Right kidney (tissue), 1 donor: ENCODE data around the gene MISP3.

Experiments used
- DNase-seq: peaks from one replicate; pipeline ENCODE4 v3.0.0-alpha.2; 2016

The MISP3 gene

GRCh38 chr19:14052470-14052869, 20.1 kb upstream of the MISP3 start:
- no peak for DNase-seq

DNA sequence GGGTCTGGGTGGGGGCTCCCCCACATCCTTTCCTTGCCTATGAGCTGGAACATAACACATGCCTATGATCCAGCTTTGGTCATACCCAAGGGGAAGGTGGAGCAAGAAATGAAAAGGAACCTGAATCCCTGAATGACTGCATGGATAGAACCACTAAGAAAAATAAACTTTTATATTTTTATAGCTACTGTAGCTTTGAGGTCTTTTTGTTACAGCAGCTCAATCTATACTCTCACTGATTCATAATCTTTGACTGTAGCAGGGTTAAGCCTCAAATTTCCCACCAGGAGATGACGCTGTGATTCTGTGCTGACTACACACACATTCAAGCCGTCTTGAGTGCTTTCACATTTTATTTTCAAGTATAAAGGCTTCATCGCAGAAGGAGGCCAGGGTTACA, 19.6 kb upstream of the MISP3 start:
- DNase-seq = no peak

- DNase-seq = no peak
Observed at GRCh38 chr19:14053500-14053899, 19.1 kb upstream of the MISP3 start.

DNA sequence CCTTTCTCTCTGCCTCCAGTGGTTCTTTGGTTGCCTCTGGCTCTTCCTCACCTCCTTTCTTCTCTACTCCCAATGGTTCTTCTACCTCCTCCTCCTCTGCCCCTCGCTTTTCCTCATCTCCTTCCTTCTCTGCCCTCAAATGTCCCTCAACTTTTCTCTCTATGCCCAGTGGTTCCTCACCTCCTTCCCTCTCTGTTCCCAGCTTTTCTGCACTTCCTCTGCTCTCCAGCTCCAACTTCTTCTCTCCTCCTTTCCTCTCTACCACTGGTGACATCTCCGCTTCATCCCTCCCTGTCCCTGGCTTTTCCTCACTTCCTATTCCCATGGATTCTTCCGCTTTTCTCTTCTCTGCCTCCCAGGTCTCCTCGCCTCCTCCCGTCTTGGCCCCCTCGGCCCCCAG, 18.5 kb upstream of the MISP3 start:
- no peak for DNase-seq

DNA sequence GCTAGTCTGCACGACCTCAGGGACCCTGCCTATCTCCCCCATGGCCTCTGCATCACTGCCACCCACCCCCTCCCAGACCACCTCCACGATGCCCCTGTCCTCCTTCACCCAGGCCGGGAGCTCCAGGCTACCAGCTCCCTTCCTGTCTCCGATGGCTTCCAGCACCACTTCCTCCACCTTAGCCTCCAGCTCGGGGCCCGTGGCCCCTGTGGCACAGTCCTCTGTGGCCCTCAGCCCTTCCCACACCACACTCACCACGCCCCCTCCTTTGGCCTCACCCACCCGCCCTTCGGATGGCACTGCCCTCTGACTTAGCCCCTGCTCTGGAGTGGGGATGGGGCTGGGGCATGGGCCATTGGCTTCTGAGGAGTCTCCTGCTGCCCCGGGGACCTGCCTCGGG, 17.9 kb upstream of the MISP3 start:
- DNase-seq = no peak

DNA sequence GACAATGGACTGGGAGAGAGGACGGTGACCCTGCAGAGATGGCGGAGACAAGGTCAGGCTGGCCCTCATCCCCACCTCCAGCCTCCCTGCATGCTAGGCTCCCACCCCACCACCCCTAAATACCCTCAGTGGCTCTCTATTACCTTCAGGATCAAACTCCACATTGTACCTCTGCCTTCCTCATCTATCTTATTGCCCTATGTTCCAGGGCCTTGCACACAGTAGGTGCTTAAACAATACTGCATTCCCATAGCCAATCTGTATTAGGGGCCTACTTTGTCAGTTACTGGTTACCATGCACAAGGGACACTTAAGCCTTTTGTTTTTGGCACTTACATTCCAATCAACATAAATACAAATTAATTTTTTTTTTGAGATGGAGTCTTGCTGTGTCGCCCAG, 17.2 kb upstream of the MISP3 start:
- no peak for DNase-seq

DNA sequence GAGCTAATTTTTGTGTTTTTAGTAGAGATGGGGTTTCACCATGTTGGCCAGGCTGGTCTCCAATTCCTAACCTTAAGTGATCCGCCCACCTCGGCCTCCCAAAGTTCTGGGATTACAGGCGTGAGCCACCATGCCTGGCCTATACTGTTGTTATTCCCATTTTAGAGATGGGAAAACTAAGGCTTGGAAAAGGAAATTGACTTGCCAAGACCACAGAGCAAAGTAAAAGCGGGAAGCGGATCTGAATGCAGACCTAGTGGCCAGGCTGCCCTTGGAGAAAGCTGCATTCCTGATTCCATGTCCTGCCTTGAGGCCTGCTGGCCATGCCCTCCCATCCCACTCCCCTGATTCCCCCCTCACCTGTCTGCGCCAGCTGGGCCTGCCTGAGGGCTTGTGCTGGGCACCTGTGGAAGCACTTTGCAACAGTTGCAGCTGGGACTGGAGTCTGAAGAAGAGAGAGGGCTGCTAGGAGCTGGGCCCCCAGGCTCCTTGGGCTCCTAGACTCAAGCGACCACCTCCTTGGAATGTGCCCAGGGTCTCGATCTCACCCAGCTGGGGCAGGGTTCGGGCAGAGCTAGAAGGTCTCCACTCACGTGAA, 16.4 kb upstream of the MISP3 start:
- DNase-seq = no peak

- DNase-seq = no peak
Observed at GRCh38 chr19:14056741-14057356, 15.7 kb upstream of the MISP3 start.

DNA sequence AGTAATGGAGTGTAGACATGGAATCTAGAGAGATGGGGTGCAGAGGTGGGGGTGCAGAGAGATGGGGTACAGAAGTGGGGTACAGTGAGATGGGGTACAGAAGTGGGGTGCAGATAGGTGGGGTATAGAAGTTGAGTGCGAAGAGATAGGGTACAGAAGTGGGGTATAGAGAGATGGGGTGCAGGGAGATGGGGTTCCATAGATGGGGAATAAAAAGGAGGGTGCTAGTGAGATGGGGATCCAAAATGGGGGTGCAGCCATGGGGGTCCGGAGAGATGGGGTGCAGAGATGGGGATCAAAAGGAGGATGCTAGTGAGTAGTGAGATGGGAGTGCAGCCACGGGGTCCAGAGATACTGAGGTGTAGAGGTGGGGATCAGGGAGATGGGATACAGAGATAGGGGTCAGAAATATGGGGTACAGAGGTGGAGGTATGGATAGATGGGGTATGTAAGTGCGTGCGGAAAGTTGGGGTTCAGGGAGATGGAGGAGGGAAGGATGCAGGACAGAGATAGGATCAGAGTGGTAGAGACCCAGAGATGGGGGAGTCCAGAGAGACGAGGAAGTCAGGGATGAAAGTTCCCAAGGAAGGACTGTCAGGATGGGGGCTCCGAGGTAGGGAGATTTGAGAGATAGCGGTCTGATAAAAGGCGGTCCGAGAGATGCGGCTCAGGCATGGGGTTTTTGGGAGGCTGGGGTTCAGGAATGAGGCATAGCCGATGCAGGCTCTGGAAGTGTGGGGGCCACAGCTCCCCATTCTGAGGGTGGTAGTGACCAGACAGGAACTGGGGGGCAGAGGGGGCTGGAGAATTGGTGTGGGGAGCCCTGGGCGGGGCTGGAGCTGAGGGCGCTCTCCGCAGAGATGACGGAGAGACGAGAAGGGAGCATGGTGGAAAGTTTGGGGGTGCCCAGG, 14.1 kb upstream of the MISP3 start:
- no peak for DNase-seq

DNA sequence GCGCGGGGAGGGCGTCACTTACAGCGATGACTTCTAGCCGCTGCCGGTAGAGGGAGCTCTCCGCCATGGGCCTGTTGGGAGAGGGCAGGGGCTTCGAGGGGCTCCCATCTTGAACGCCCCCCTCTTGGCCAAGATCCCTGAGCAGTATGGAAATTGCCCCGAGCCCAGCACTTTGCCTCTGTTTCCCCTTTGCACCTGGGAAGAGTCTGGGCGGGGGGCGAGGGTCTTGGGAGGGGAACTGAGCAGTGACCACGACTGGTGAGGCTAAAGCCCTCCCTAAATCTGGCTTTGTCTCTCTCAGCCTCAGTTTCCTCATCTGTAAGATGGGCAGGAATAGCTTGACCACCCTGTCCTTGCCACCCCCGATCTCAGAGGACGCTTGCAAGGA, 13.5 kb upstream of the MISP3 start:
- DNase-seq = no peak

DNA sequence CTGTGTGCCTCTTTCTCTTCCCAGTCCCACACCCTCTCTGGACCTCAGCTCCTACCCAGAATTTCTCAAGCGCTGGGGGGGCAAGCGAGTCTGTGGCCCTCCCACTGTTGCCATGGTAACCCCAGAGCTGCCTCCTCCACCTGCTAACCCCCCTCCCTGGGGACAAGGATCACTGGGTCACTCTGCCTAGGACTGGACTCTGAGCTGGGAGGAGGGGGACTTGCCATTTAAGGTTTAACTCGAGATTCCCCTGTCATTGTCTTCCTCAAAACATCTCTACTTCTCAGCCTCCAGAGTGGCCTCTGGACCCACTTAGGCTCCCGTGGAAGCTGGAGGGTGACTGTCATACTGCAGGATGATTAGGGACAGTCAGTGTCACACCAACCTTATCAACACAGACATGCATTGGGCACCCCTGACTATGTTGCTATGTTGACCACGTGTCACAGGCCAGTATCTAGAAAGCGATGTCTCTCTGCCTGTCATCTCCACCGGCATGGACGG, 12.9 kb upstream of the MISP3 start:
- peak; percentile 20 for DNase-seq

GRCh38 chr19:14061081-14061749, 11.4 kb upstream of the MISP3 start:
- peak; percentile 48 for DNase-seq

- DNase-seq = peak; percentile 52
Observed at GRCh38 chr19:14061751-14062557, 10.6 kb upstream of the MISP3 start, which contains the start of gene PALM3. Gene PALM3, minus strand, starts transcription at chr19:14062076. Its CDS starts 96 bp downstream, at chr19:14061980.

- no peak for DNase-seq
Observed at GRCh38 chr19:14062558-14062855, 10.1 kb upstream of the MISP3 start.

- no peak for DNase-seq
Observed at GRCh38 chr19:14063105-14063504, 9.5 kb upstream of the MISP3 start.

DNA sequence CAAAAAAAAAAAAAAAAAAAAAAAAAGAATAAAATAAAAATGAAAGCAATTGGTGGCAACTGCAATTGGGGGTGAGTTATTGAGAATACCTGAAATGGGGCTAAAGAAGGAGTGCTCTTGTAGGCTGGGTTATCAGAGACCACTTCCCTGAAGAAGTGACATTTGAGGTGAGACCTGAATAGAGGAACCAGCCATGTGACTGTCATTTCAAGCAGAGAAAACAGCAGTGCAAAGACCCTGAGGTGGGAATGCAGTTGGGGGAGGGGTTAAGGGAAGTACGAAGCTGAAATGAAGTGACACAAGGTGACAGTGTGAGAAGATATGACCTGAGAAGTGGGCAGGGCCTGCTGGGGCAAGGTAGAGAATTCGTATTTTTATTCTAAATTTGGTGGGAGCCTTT, 6.5 kb upstream of the MISP3 start:
- no peak for DNase-seq

GRCh38 chr19:14070268-14071050, 2.1 kb upstream of the MISP3 start:
- DNase-seq = no peak

- peak; percentile 86 for DNase-seq
Observed at GRCh38 chr19:14073261-14073924, 807 bp downstream of the MISP3 start.

DNA sequence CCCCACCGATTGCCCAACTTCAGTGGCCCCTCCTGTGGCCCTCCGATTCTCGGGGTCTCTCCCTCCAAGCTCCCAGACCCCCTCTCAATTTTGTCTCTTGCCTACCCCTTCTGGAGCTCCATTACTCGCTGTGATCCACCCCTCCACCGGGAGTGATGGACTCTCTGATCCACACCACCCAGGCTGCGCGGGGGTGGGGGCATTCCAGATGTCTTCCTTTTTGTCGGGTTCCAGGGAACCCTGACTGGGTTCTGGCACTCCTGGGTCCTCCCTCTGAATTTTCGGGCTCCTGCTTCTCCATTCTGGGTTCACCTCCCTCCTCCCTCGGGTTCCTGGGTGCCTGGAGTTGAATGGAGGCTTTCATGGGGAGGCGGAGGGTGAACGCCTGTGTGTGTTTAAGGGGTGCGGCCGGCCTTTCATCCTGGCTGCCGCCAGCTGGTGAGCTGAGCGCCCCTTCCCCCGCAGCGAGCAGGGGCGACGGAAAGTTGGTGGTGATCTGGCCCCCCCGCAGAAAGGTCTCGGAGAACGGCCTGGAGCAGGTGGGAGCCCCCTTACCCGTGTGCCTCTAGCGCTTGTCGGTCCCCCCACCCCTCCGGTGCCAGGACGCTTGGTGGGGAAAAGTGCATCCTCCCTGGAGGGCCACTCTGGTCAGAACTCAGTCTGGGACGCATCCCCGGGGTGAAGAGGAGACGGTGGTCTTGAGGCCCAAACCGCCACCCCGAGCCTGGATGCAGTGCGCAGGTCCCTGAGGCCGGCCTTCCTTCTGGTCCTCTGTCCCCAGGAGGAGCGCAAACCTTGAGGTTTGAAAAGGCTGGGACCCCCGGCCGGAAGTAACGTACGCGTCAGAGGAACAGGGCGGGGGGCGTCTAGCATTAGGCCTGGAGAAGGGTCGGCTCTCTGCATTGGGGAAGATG, 1.6 kb downstream of the MISP3 start:
- peak; percentile 62 for DNase-seq
